HEK293 (cell line): Measurements from ENCODE around the gene MS4A15.

Experiments used
- CTCF ChIA-PET: fragments of 350-600 bp; formaldehyde crosslinking; extraction: SDS; loops from one replicate; lab custom pipeline; 2021; ENCODE audit warnings: antibody characterized with exemption; lab: Yijun Ruan, JAX
- POLR2A ChIA-PET: fragments of 300-600 bp; formaldehyde crosslinking; extraction: SDS; loops from one replicate; lab custom pipeline; 2020; ENCODE audit warnings: antibody characterized with exemption, inconsistent platforms; lab: Yijun Ruan, JAX
- H3K27ac ChIP-seq: fragments of 200-500 bp; sonication (Bioruptor generic); 2 replicates; pipeline ENCODE4 v1.5.1; 2014; ENCODE audit warnings: low read depth, low read length, control low read depth, inconsistent platforms; ENCODE audit errors: extremely low read depth
- H3K36me3 ChIP-seq, 2 experiments: fragments of 200-500 bp in 1 of 2; sonication (Bioruptor generic) in 1 of 2; 1 replicate in 1 of 2; 2 replicates in 1 of 2; pipeline ENCODE4 v1.5.1; 2014 to 2017; ENCODE audit warnings: inconsistent platforms in 2 of 2, low read length in 2 of 2; ENCODE audit not compliant: control insufficient read depth in 2 of 2, insufficient read depth in 1 of 2
- H3K4me1 ChIP-seq: fragments of 200-500 bp; sonication (Bioruptor generic); 2 replicates; pipeline ENCODE4 v1.5.1; 2014; ENCODE audit warnings: mild to moderate bottlenecking, low read length, inconsistent platforms; ENCODE audit not compliant: control insufficient read depth, insufficient read depth
- H3K4me3 ChIP-seq: 2 replicates; pipeline ENCODE4 v1.5.1; 2011; ENCODE audit warnings: low read depth, mild to moderate bottlenecking, control low read depth, low read length, moderate library complexity
- H3K9me3 ChIP-seq: fragments of 200-500 bp; sonication (Bioruptor generic); 2 replicates; pipeline ENCODE4 v1.5.1; 2014; ENCODE audit warnings: low read depth, low read length, inconsistent platforms; ENCODE audit not compliant: control insufficient read depth, insufficient read depth
- BCL11A ChIP-seq: fragments of 450-650 bp; formaldehyde crosslinking; IDR thresholded peaks from 2 replicates; pipeline ENCODE4 v1.5.1; 2016; ENCODE audit warnings: low read depth, missing biosample characterization, missing genetic modification characterization
- HOXC10 ChIP-seq: sonication (generic); formaldehyde crosslinking; IDR thresholded peaks from 2 replicates; pipeline ENCODE4 v1.8.1; 2023; ENCODE audit warnings: mild to moderate bottlenecking, missing genetic modification reagents
- KLF1 ChIP-seq: fragments of 450-650 bp; formaldehyde crosslinking; IDR thresholded peaks from 2 replicates; pipeline ENCODE4 v1.5.1; 2016; ENCODE audit warnings: missing biosample characterization, missing genetic modification characterization
- KLF10 ChIP-seq: fragments of 450-650 bp; IDR thresholded peaks from 2 replicates; pipeline ENCODE4 v1.5.1; 2018; ENCODE audit warnings: missing biosample characterization, mild to moderate bottlenecking, missing genetic modification characterization
- MEIS1 ChIP-seq: sonication (generic); formaldehyde crosslinking; IDR thresholded peaks from 2 replicates; pipeline ENCODE4 v1.8.1; 2022; ENCODE audit warnings: missing genetic modification reagents, mild to moderate bottlenecking, borderline replicate concordance
- SALL2 ChIP-seq: fragments of 450-650 bp; formaldehyde crosslinking; IDR thresholded peaks from 2 replicates; pipeline ENCODE4 v1.5.0; 2017; ENCODE audit warnings: missing biosample characterization, mild to moderate bottlenecking, missing genetic modification characterization, borderline replicate concordance
- SP2 ChIP-seq: fragments of 450-650 bp; formaldehyde crosslinking; IDR thresholded peaks from 2 replicates; pipeline ENCODE4 v1.5.1; 2016; ENCODE audit warnings: missing biosample characterization, missing genetic modification characterization
- ZBTB20 ChIP-seq: fragments of 450-650 bp; formaldehyde crosslinking; IDR thresholded peaks from 2 replicates; pipeline ENCODE4 v1.5.1; 2016; ENCODE audit warnings: missing biosample characterization, missing genetic modification characterization
- ZBTB21 ChIP-seq: fragments of 450-650 bp; formaldehyde crosslinking; IDR thresholded peaks from 2 replicates; pipeline ENCODE4 v1.5.1; 2017; ENCODE audit warnings: missing biosample characterization, missing genetic modification characterization
- ZBTB48 ChIP-seq: fragments of 450-650 bp; formaldehyde crosslinking; IDR thresholded peaks from 2 replicates; pipeline ENCODE4 v1.5.1; 2016; ENCODE audit warnings: missing biosample characterization, missing genetic modification characterization
- ZNF10 ChIP-seq: fragments of 450-650 bp; formaldehyde crosslinking; IDR thresholded peaks from 2 replicates; pipeline ENCODE4 v1.5.1; 2017; ENCODE audit warnings: missing biosample characterization, missing genetic modification characterization
- ZNF112 ChIP-seq: fragments of 450-650 bp; formaldehyde crosslinking; IDR thresholded peaks from 2 replicates; pipeline ENCODE4 v1.5.0; 2017; ENCODE audit warnings: missing biosample characterization, missing genetic modification characterization
- ZNF155 ChIP-seq: fragments of 450-650 bp; formaldehyde crosslinking; IDR thresholded peaks from 2 replicates; pipeline ENCODE4 v1.5.1; 2016; ENCODE audit warnings: missing biosample characterization, missing genetic modification characterization
- ZNF19 ChIP-seq: fragments of 450-650 bp; formaldehyde crosslinking; IDR thresholded peaks from 2 replicates; pipeline ENCODE4; 2016; ENCODE audit warnings: missing biosample characterization, missing genetic modification characterization, low read depth
- ZNF335 ChIP-seq: fragments of 450-650 bp; formaldehyde crosslinking; conservative IDR thresholded peaks from 2 replicates; pipeline ENCODE4 v1.5.1; 2016; ENCODE audit warnings: missing biosample characterization, missing genetic modification characterization
- ZNF394 ChIP-seq: fragments of 450-650 bp; formaldehyde crosslinking; IDR thresholded peaks from 2 replicates; pipeline ENCODE4 v1.5.1; 2016; ENCODE audit warnings: missing biosample characterization, missing genetic modification characterization, mild to moderate bottlenecking, moderate library complexity, borderline replicate concordance
- ZNF426 ChIP-seq: fragments of 450-650 bp; formaldehyde crosslinking; IDR thresholded peaks from 2 replicates; pipeline ENCODE4 v1.5.1; 2017; ENCODE audit warnings: missing biosample characterization, missing genetic modification characterization, mild to moderate bottlenecking, inconsistent platforms, moderate library complexity
- ZNF521 ChIP-seq: fragments of 450-650 bp; formaldehyde crosslinking; IDR thresholded peaks from 2 replicates; pipeline ENCODE4 v1.5.1; 2017; ENCODE audit warnings: missing biosample characterization, mild to moderate bottlenecking, missing genetic modification characterization
- ZNF544 ChIP-seq: fragments of 450-650 bp; formaldehyde crosslinking; IDR thresholded peaks from 2 replicates; pipeline ENCODE4 v1.5.0; 2017; ENCODE audit warnings: missing biosample characterization, missing genetic modification characterization
- ZNF626 ChIP-seq: fragments of 450-650 bp; sonication (Bioruptor Pico); formaldehyde crosslinking; IDR thresholded peaks from 2 replicates; pipeline ENCODE4 v1.5.1; 2018; ENCODE audit warnings: missing biosample characterization, missing genetic modification characterization, inconsistent platforms
- ZNF658 ChIP-seq: fragments of 450-650 bp; formaldehyde crosslinking; IDR thresholded peaks from 2 replicates; pipeline ENCODE4; 2016; ENCODE audit warnings: missing biosample characterization, missing genetic modification characterization
- ZNF660 ChIP-seq: fragments of 450-650 bp; IDR thresholded peaks from 2 replicates; pipeline ENCODE4 v1.5.1; 2018; ENCODE audit warnings: missing biosample characterization, mild to moderate bottlenecking, missing genetic modification characterization
- ZXDB ChIP-seq: fragments of 450-650 bp; formaldehyde crosslinking; IDR thresholded peaks from 2 replicates; pipeline ENCODE4 v1.5.1; 2016; ENCODE audit warnings: missing biosample characterization, missing genetic modification characterization
- TF ChIP-seq, protein P1 (sequence below): fragments of 450-650 bp; formaldehyde crosslinking; IDR thresholded peaks from 2 replicates; pipeline ENCODE4 v1.5.1; 2016; ENCODE audit warnings: missing biosample characterization, missing genetic modification characterization
- TF ChIP-seq, protein P2 (sequence below): fragments of 450-650 bp; formaldehyde crosslinking; IDR thresholded peaks from 2 replicates; pipeline ENCODE4 v1.5.1; 2016; ENCODE audit warnings: missing biosample characterization, missing genetic modification characterization
- TF ChIP-seq, protein P3 (sequence below): fragments of 450-650 bp; formaldehyde crosslinking; IDR thresholded peaks from 2 replicates; pipeline ENCODE4 v1.5.1; 2017; ENCODE audit warnings: missing biosample characterization, missing genetic modification characterization
- TF ChIP-seq, protein P4 (sequence below): fragments of 450-650 bp; formaldehyde crosslinking; IDR thresholded peaks from 2 replicates; pipeline ENCODE4 v1.5.1; 2016; ENCODE audit warnings: missing biosample characterization, missing genetic modification characterization
- TF ChIP-seq, protein P5 (sequence below): fragments of 450-650 bp; formaldehyde crosslinking; IDR thresholded peaks from 2 replicates; pipeline ENCODE4 v1.5.1; 2016; ENCODE audit warnings: missing biosample characterization, missing genetic modification characterization, borderline replicate concordance

Gene MS4A15

DNA sequence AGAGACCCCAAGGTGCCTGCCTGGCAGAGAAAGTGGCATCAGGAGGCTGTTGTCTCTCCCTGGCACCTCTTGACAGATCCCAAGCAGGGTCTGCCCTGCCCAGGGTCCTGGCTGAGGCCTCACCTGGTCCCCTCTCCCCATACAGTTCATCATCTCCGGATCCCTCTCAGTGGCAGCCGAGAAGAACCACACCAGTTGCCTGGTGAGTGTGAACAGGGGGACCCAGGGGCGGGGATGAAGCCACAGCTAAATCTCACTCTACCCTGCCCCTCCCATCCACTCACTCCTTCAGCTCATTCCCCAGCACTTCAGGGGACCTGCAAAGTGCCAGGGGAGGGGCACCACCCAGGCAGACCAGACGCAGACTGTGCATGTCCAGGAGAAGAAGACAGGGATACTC lies 14.5 kb downstream of the MS4A15 start (continued):
- TF ChIP-seq KLF10 (no peak), ZBTB20 (tag by site-specific recombination) (no peak), ZNF155 (no peak), SALL2 (tag by site-specific recombination) (no peak), ZNF660 (tag by site-specific recombination) (no peak), SP2 (tag by site-specific recombination) (no peak)
- TF ChIP-seq, protein P1, sequence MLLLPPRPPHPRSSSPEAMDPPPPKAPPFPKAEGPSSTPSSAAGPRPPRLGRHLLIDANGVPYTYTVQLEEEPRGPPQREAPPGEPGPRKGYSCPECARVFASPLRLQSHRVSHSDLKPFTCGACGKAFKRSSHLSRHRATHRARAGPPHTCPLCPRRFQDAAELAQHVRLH (tag by site-specific recombination) = no peak

DNA sequence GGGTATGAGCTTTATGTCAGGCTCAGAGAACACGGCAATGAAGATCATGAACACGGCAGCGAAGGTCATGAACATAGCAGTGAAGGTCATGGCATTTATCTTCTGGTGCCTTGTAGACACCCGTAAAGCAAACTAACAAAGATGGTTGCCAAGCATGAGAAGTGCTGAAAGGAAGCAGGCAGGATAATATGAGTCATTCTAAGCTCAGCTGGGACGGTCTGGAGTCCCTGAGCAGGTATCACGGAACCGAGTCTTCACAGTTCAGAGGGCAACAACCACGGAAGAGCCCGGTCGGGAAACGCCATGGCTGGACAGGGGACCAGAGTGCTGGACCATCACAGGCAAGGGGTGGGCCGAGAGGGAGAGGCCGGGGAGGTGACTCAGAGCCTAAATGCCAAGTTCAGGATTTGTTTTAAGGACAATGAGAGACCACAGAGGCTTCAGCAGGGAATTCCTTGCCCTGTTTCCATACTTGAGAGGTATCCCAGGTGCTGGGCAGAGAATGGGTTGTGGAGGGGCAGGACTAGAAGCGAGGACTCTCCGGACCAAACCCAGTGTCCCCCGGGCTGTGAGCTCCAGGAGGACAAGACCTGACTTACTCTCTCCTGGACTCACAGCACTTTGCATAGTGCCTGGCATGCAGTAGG lies 15.3 kb downstream of the MS4A15 start:
- no peak overlapping the region for H3K27ac ChIP-seq
- no peaks in the 10 kb centered on the region for H3K9me3 ChIP-seq
- no peak for TF ChIP-seq ZNF626
- no peak for TF ChIP-seq MEIS1 (CRISPR knock-in tag)
- TF ChIP-seq, protein P2, sequence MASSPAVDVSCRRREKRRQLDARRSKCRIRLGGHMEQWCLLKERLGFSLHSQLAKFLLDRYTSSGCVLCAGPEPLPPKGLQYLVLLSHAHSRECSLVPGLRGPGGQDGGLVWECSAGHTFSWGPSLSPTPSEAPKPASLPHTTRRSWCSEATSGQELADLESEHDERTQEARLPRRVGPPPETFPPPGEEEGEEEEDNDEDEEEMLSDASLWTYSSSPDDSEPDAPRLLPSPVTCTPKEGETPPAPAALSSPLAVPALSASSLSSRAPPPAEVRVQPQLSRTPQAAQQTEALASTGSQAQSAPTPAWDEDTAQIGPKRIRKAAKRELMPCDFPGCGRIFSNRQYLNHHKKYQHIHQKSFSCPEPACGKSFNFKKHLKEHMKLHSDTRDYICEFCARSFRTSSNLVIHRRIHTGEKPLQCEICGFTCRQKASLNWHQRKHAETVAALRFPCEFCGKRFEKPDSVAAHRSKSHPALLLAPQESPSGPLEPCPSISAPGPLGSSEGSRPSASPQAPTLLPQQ = no peak
- TF ChIP-seq ZNF10 (tag by site-specific recombination) = no peak
- TF ChIP-seq BCL11A (tag by site-specific recombination) = no peak
- no peak for TF ChIP-seq ZXDB (tag by site-specific recombination)
- no peak for TF ChIP-seq KLF1 (tag by site-specific recombination)
- TF ChIP-seq ZNF658 (tag by site-specific recombination) = no peak
- TF ChIP-seq, protein P3, sequence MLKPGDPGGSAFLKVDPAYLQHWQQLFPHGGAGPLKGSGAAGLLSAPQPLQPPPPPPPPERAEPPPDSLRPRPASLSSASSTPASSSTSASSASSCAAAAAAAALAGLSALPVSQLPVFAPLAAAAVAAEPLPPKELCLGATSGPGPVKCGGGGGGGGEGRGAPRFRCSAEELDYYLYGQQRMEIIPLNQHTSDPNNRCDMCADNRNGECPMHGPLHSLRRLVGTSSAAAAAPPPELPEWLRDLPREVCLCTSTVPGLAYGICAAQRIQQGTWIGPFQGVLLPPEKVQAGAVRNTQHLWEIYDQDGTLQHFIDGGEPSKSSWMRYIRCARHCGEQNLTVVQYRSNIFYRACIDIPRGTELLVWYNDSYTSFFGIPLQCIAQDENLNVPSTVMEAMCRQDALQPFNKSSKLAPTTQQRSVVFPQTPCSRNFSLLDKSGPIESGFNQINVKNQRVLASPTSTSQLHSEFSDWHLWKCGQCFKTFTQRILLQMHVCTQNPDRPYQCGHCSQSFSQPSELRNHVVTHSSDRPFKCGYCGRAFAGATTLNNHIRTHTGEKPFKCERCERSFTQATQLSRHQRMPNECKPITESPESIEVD (tag by site-specific recombination) = no peak
- no peak for TF ChIP-seq ZBTB21 (tag by site-specific recombination)
- no peak for TF ChIP-seq ZNF394
- H3K4me1 ChIP-seq = no peaks in the 10 kb centered on the region
- no peaks in the 10 kb centered on the region for H3K36me3 ChIP-seq
- POLR2A ChIA-PET = no interaction called here
- CTCF ChIA-PET = interaction anchor here (0.6 to 1.7 kb wide), 6 partner anchors 8 to 190 kb away, joined by 3 to 7 read pairs (median 4); no protein-coding TSS in a partner anchor
- no peak overlapping the region for H3K4me3 ChIP-seq

DNA sequence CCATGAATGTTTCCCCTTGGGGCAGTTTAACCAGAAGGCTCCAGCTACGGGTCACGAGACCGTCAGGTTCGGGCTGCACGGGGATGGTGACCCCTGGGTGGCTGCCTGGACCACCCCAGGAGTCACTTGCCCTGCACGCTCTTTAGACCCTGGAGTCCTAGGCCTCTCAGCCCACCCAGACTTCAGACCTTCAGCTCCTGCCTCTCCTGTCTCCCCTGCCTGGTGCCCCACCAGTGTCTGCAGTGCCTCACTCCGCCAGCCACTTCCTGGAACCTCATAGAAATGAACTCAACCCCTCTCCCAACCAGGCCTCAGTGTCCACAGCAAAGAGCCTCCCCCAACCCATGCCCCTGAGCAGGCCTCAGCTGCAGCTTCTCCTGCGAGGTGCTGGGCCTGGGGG lies 16.0 kb downstream of the MS4A15 start:
- Histone ChIP-seq H3K27ac (no peak overlapping the region), H3K36me3 (no peaks in the 10 kb centered on the region), H3K9me3 (no peaks in the 10 kb centered on the region), H3K4me1 (no peaks in the 10 kb centered on the region), H3K4me3 (no peak overlapping the region)
- ChIA-PET POLR2A (no interaction called here), CTCF (interaction anchor here (1.2 to 1.7 kb wide), 4 partner anchors 8 to 127 kb away, joined by 3 to 7 read pairs (median 4); no protein-coding TSS in a partner anchor)
- TF ChIP-seq ZNF112 (tag by site-specific recombination) (no peak), HOXC10 (CRISPR knock-in tag) (no peak), ZNF544 (tag by site-specific recombination) (no peak), ZBTB48 (tag by site-specific recombination) (no peak), ZNF335 (no peak), ZNF426 (no peak), ZNF521 (no peak), ZNF19 (tag by site-specific recombination) (no peak)
- TF ChIP-seq, protein P4, sequence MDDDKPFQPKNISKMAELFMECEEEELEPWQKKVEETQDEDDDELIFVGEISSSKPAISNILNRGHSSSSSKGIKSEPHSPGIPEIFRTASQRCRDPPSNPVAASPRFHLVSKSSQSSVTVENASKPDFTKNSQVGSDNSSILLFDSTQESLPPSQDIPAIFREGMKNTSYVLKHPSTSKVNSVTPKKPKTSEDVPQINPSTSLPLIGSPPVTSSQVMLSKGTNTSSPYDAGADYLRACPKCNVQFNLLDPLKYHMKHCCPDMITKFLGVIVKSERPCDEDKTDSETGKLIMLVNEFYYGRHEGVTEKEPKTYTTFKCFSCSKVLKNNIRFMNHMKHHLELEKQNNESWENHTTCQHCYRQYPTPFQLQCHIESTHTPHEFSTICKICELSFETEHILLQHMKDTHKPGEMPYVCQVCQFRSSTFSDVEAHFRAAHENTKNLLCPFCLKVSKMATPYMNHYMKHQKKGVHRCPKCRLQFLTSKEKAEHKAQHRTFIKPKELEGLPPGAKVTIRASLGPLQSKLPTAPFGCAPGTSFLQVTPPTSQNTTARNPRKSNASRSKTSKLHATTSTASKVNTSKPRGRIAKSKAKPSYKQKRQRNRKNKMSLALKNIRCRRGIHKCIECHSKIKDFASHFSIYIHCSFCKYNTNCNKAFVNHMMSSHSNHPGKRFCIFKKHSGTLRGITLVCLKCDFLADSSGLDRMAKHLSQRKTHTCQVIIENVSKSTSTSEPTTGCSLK (tag by site-specific recombination) = no peak
- TF ChIP-seq, protein P5, sequence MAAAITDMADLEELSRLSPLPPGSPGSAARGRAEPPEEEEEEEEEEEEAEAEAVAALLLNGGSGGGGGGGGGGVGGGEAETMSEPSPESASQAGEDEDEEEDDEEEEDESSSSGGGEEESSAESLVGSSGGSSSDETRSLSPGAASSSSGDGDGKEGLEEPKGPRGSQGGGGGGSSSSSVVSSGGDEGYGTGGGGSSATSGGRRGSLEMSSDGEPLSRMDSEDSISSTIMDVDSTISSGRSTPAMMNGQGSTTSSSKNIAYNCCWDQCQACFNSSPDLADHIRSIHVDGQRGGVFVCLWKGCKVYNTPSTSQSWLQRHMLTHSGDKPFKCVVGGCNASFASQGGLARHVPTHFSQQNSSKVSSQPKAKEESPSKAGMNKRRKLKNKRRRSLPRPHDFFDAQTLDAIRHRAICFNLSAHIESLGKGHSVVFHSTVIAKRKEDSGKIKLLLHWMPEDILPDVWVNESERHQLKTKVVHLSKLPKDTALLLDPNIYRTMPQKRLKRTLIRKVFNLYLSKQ (tag by site-specific recombination) = no peak
